ENCODE results near the gene NMRK1. TPM values are rescaled to one million over a fixed set of nuclear protein-coding genes. Genes with fewer than 3 reads are reported as not detected.

Gene NMRK1
- total RNA-seq, 1 experiment from 2014 or later = 7.8 TPM

GRCh38 chr9:75065510-75065909 is 22.4 kb downstream of the NMRK1 start:
- no TSS peak for BruUV-seq (replicated peaks)
- CTCF ChIA-PET = no interaction called here

DNA sequence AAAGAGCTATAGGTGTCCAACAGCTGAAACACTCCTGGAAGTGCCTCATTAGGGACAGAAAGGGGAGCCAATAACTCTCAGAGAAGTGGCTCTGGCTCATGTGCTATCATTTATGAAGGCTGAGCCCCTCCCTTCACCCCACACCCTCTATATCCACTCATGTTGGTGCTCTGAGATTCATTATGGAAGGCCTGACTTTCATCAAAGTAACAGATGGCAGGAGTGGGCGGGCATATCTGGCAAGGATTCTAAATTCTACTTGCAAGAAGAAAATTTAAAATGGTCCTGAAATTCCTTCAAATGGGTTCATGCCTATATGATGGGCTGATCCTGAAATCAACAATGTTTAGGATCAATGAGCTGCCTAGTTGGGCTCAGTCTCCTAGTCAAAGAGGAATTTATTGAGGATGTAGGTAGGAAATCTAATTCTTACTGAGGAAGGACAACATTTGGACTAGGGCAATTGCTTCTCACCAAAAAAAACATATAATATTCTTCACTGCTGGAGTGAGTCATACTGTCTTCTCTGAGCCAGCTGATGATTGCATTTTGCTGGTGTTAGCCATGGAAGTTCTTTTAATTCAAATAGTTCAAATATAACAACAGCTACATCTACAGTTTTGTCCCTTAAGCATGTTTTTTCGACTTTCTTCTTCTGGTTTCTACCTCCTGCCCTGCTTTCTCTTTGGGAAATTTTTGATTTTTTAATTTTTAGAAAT is 23.5 kb downstream of the NMRK1 start:
- Histone ChIP-seq H3K79me2 (ENCODE audit: insufficient read depth, low read length) (no peaks in the 10 kb centered on the region), H3K4me2 (ENCODE audit: low read length) (no peak overlapping the region), H3K4me1 (ENCODE audit: control insufficient read depth in 1 of 2, insufficient read depth in 2 of 2, low read length in 2 of 2) (no peaks in the 10 kb centered on the region), H3K27ac (ENCODE audit: low read depth, low read length) (no peak overlapping the region), H3K4me3 (replicated peaks in 1 of 2; ENCODE audit: low read depth in 1 of 2, low read length in 2 of 2) (no peak overlapping the region), H4K20me1 (ENCODE audit: insufficient read depth) (no peaks in the 10 kb centered on the region), H3K27me3 (ENCODE audit: insufficient read depth, low read length) (no peaks in the 10 kb centered on the region), H3K36me3 (ENCODE audit: control insufficient read depth in 1 of 2, insufficient read depth in 2 of 2, low read length in 2 of 2) (no peaks in the 10 kb centered on the region), H2AFZ (ENCODE audit: low read depth, low read length, poor library complexity, severe bottlenecking) (no peak overlapping the region), H3K9me3 (ENCODE audit: control insufficient read depth in 1 of 2, insufficient read depth in 1 of 2, low read depth in 1 of 2, low read length in 2 of 2) (no peaks in the 10 kb centered on the region), H3K9me2 (ENCODE audit: insufficient read depth) (no peaks in the 10 kb centered on the region), H3K9ac (ENCODE audit: low read length) (no peak overlapping the region)
- no peak for DNase-seq (ENCODE audit: low read depth, low spot score)
- TF ChIP-seq YY1 (IDR thresholded peaks at IDR 0.05; ENCODE audit: extremely low read depth, insufficient replicate concordance, low read depth, low read length) = no peak
- TF ChIP-seq ATF3 (IDR thresholded peaks at IDR 0.05) = no peak
- TF ChIP-seq, protein P1, sequence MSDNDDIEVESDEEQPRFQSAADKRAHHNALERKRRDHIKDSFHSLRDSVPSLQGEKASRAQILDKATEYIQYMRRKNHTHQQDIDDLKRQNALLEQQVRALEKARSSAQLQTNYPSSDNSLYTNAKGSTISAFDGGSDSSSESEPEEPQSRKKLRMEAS (IDR thresholded peaks at IDR 0.05) = no peak
- POLR2A ChIA-PET = interaction anchor here (0.9 to 1.3 kb wide), 2 partner anchors 24 to 36 kb away, joined by 3 to 5 read pairs; partner anchors contain the start of genes CARNMT1, NMRK1 and OSTF1
- RAD21 ChIA-PET (ENCODE audit: low non-redundant PET in 1 of 2, low total read pairs in 2 of 2, uncharacterized antibody in 2 of 2, unreplicated experiment in 2 of 2) = no interaction called here
- BruUV-seq (replicated peaks) = no TSS peak
- intact Hi-C loops (cut with micrococcal nuclease) = no loop called here
- ATAC-seq = no peak
- CTCF ChIA-PET = interaction anchor here (1.2 kb wide), 1 partner anchor 36 kb away, joined by 3 read pairs; the partner anchor contains the start of gene CARNMT1

More at GRCh38 chr9:75065510-75065909, 22.4 kb downstream of the NMRK1 start:
- no peaks in the 10 kb centered on the region for H3K9me2 ChIP-seq (ENCODE audit: insufficient read depth)
- POLR2A ChIA-PET = no interaction called here
- H2AFZ ChIP-seq (ENCODE audit: low read depth, low read length, poor library complexity, severe bottlenecking) = no peak overlapping the region
- intact Hi-C loops (cut with micrococcal nuclease) = no loop called here
- TF ChIP-seq YY1 (IDR thresholded peaks at IDR 0.05; ENCODE audit: extremely low read depth, insufficient replicate concordance, low read depth, low read length) (no peak), SRF (IDR thresholded peaks at IDR 0.05; ENCODE audit: low read depth) (no peak), ELF1 (IDR thresholded peaks at IDR 0.05; ENCODE audit: borderline replicate concordance, low read depth) (no peak), TCF7L2 (IDR thresholded peaks at IDR 0.05; ENCODE audit: borderline replicate concordance, extremely low read depth, insufficient read depth, insufficient read length) (no peak), SP1 (IDR thresholded peaks at IDR 0.05; ENCODE audit: low read depth) (no peak), CBX3 (IDR thresholded peaks at IDR 0.05; ENCODE audit: low read depth) (no peak), POLR2AphosphoS5 (IDR thresholded peaks at IDR 0.05; ENCODE audit: low read depth, low read length) (no peak), EGR1 (IDR thresholded peaks at IDR 0.05; ENCODE audit: low read depth) (no peak), JUND (IDR thresholded peaks at IDR 0.05) (no peak), RAD21 (IDR thresholded peaks at IDR 0.05; ENCODE audit: low read depth) (no peak), ATF3 (IDR thresholded peaks at IDR 0.05) (no peak), SIN3A (IDR thresholded peaks at IDR 0.05; ENCODE audit: low read depth) (no peak), EZH2phosphoT487 (IDR thresholded peaks at IDR 0.05; ENCODE audit: borderline replicate concordance) (no peak), EZH2 (IDR thresholded peaks at IDR 0.05) (no peak), FOSL1 (IDR thresholded peaks at IDR 0.05; ENCODE audit: low read depth) (no peak)
- TF ChIP-seq, protein P1 (IDR thresholded peaks at IDR 0.05) = no peak
- no peaks in the 10 kb centered on the region for H3K79me2 ChIP-seq (ENCODE audit: insufficient read depth, low read length)
- H3K36me3 ChIP-seq (ENCODE audit: control insufficient read depth in 1 of 2, insufficient read depth in 2 of 2, low read length in 2 of 2) = no peaks in the 10 kb centered on the region
- RAD21 ChIA-PET (ENCODE audit: low non-redundant PET in 1 of 2, low total read pairs in 2 of 2, uncharacterized antibody in 2 of 2, unreplicated experiment in 2 of 2) = no interaction called here
- H3K4me1 ChIP-seq (ENCODE audit: control insufficient read depth in 1 of 2, insufficient read depth in 2 of 2, low read length in 2 of 2) = no peaks in the 10 kb centered on the region
- no peak overlapping the region for H3K27ac ChIP-seq (ENCODE audit: low read depth, low read length)
- no peak for ATAC-seq
- H4K20me1 ChIP-seq (ENCODE audit: insufficient read depth) = no peaks in the 10 kb centered on the region
- no peaks in the 10 kb centered on the region for H3K9me3 ChIP-seq (ENCODE audit: control insufficient read depth in 1 of 2, insufficient read depth in 1 of 2, low read depth in 1 of 2, low read length in 2 of 2)
- no peak overlapping the region for H3K9ac ChIP-seq (ENCODE audit: low read length)
- no peak for DNase-seq (ENCODE audit: low read depth, low spot score)
- no peaks in the 10 kb centered on the region for H3K27me3 ChIP-seq (ENCODE audit: insufficient read depth, low read length)
- no peak overlapping the region for H3K4me3 ChIP-seq (replicated peaks in 1 of 2; ENCODE audit: low read depth in 1 of 2, low read length in 2 of 2)
- no peak overlapping the region for H3K4me2 ChIP-seq (ENCODE audit: low read length)

Measured in HCT116 (cell line).